K562 (cell line): Measurements from ENCODE around the gene GRIK5. TPM values are rescaled to one million over a fixed set of nuclear protein-coding genes. Genes with fewer than 3 reads are reported as not detected.

ENCODE experiments used
- ATAC-seq: fragments of 200-7000 bp; cut with Tn5 transposase; 3 replicates; pipeline ENCODE4 v1.9.1; 2020; ENCODE audit warnings: moderate library complexity
- BruUV-seq: library from RNA; stranded (reverse); fragments of 400-500 nt; replicated peaks from 2 replicates; lab custom pipeline; 2021; lab: Mats Ljungman, UMichigan
- CTCF ChIA-PET: fragments of 300-600 bp; formaldehyde crosslinking; extraction: SDS; loops from one replicate; lab custom pipeline; 2021; ENCODE audit warnings: low intra/inter-chr PET ratio; lab: Yijun Ruan, JAX
- POLR2A ChIA-PET: fragments of 300-600, 350-650 bp; sonication (Branson Sonifier 250); formaldehyde crosslinking; extraction: SDS; loops from one replicate; lab custom pipeline; 2021; ENCODE audit warnings: antibody characterized with exemption, inconsistent platforms; lab: Yijun Ruan, JAX
- DNase-seq, 4 experiments: peaks; one replicate each; pipeline versions ENCODE4 v3.0.0 to v3.0.0-alpha.2; 2011 to 2018; ENCODE audit warnings: low spot score in 3 of 4, mixed read lengths in 3 of 4; ENCODE audit errors: extremely low read depth in 1 of 4
- FAIRE-seq: peaks from 2 replicates; lab custom pipeline; 2011; peaks lifted over from hg19 to GRCh38; lab: Jason Lieb, UNC
- H2AFZ ChIP-seq: 2 replicates; pipeline ENCODE4 v1.6.0; 2011; ENCODE audit warnings: low read depth, low read length, control low read depth, inconsistent platforms
- H3K27ac ChIP-seq: fragments of 200-600 bp; 3 replicates; pipeline ENCODE4 v1.8.0; 2011; ENCODE audit warnings: low read depth, mild to moderate bottlenecking, control low read depth, inconsistent platforms, low read length, moderate library complexity, mixed read lengths; ENCODE audit errors: extremely low read depth
- H3K27me3 ChIP-seq, 2 experiments: fragments of 300-600 bp in 1 of 2; 2 replicates in 1 of 2; 3 replicates in 1 of 2; pipeline versions ENCODE4 v1.6.0 to v1.8.0; 2011; ENCODE audit warnings: inconsistent platforms in 2 of 2, low read length in 2 of 2, mild to moderate bottlenecking in 1 of 2, mixed read lengths in 1 of 2, moderate library complexity in 1 of 2; ENCODE audit not compliant: control insufficient read depth in 2 of 2, insufficient read depth in 2 of 2
- H3K36me3 ChIP-seq: fragments of 300-600 bp; 3 replicates; pipeline ENCODE4 v1.8.0; 2011; ENCODE audit warnings: mild to moderate bottlenecking, low read length, inconsistent platforms; ENCODE audit not compliant: control insufficient read depth, insufficient read depth
- H3K4me1 ChIP-seq, 2 experiments: fragments of 200-600 bp in 1 of 2; replicated peaks in 1 of 2; 2 replicates in 1 of 2; 3 replicates in 1 of 2; pipeline versions ENCODE4 v1.5.1 to v1.8.0; 2011; ENCODE audit warnings: inconsistent platforms in 2 of 2, low read length in 2 of 2, mild to moderate bottlenecking in 1 of 2, mixed read lengths in 1 of 2, moderate library complexity in 1 of 2; ENCODE audit not compliant: control insufficient read depth in 2 of 2, insufficient read depth in 2 of 2
- H3K4me2 ChIP-seq: 2 replicates; pipeline ENCODE4 v1.6.1; 2011; ENCODE audit warnings: low read length, control low read depth, inconsistent platforms, mixed read lengths; ENCODE audit not compliant: insufficient read depth
- H3K4me3 ChIP-seq: fragments of 200-600 bp; sonication (generic), shearing (Covaris generic); 2 replicates; pipeline ENCODE4 v1.5.1; 2016; ENCODE audit warnings: control low read depth, inconsistent platforms
- H3K79me2 ChIP-seq: fragments of 200-600 bp; 3 replicates; pipeline ENCODE4 v1.8.0; 2011; ENCODE audit warnings: low read length, inconsistent platforms; ENCODE audit not compliant: control insufficient read depth, insufficient read depth
- H3K9ac ChIP-seq, 2 experiments: 2 replicates each; pipeline versions ENCODE4 v1.6.0 to v1.6.1; 2011; ENCODE audit warnings: low read depth in 2 of 2, low read length in 2 of 2, control low read depth in 1 of 2, inconsistent platforms in 1 of 2, mild to moderate bottlenecking in 1 of 2, mixed read lengths in 1 of 2; ENCODE audit not compliant: insufficient read depth in 1 of 2
- H3K9me1 ChIP-seq: one replicate; pipeline ENCODE4 v1.6.0; 2011; ENCODE audit warnings: inconsistent platforms, mild to moderate bottlenecking, low read length, moderate library complexity; ENCODE audit not compliant: control insufficient read depth, insufficient read depth
- H3K9me3 ChIP-seq: replicated peaks from 2 replicates; pipeline ENCODE4 v1.5.1; 2011; ENCODE audit warnings: low read depth, low read length, inconsistent platforms; ENCODE audit not compliant: control insufficient read depth, insufficient read depth
- H4K20me1 ChIP-seq: replicated peaks from 2 replicates; pipeline ENCODE4 v1.6.1; 2011; ENCODE audit warnings: low read length, inconsistent platforms, mixed read lengths; ENCODE audit not compliant: control insufficient read depth, insufficient read depth
- CBX3 ChIP-seq, 2 experiments: IDR thresholded peaks; 1 replicate in 1 of 2; 2 replicates in 1 of 2; pipeline ENCODE4 v1.6.1; 2012; ENCODE audit warnings: inconsistent platforms in 2 of 2, low read length in 2 of 2, borderline replicate concordance in 1 of 2, control low read depth in 1 of 2
- GABPA ChIP-seq: fragments of 200-800 bp; sonication (Bioruptor generic); conservative IDR thresholded peaks from 2 replicates; pipeline ENCODE4 v1.6.1; 2016; ENCODE audit warnings: low read depth, missing genetic modification characterization, missing compliant biosample characterization
- ZBTB43 ChIP-seq: sonication (generic); formaldehyde crosslinking; IDR thresholded peaks from 2 replicates; pipeline ENCODE4 v1.8.0; 2023; ENCODE audit warnings: mild to moderate bottlenecking, missing genetic modification reagents
- WGBS: fragments of 100-300 bp; shearing (Covaris generic); methylation state at CpG from one replicate; pipeline ENCODE4 v1.1.6; 2016; ENCODE audit warnings: low coverage, mixed read lengths; ENCODE audit not compliant: insufficient coverage; ENCODE audit errors: missing lambda C conversion rate; 5-methylcytosine and 5-hydroxymethylcytosine counted together
- in situ Hi-C: fragments of 300-500 bp; cut with MboI; formaldehyde crosslinking; loops from 4 replicates; pipeline ENCODE4 v1.15.0; 2018; ENCODE audit warnings: inconsistent platforms, mixed read lengths
- intact Hi-C: fragments of 100-400 bp; cut with micrococcal nuclease; formaldehyde crosslinking; loops from 2 replicates; pipeline ENCODE4 v1.14.2; 2022
- polyA plus RNA-seq, 8 experiments: library from polyadenylated mRNA; depleted of rRNA in 4 of 8; stranded (reverse) in 5 of 8; unstranded in 3 of 8; fragments of >200 nt; fragmentation: Nextera tagmentation in 2 of 8; fragmentation: Illumina TruSeq in 1 of 8; extraction: Ambion mirVana in 2 of 8; extraction: Trizol in 1 of 8; gene quantifications; 2 replicates each; pipeline versions ENCODE4 v1.2.1 to v1.2.3, GENCODE V29; 2011 to 2014; ENCODE audit warnings: inconsistent platforms in 1 of 8, missing spikeins in 1 of 8
- total RNA-seq, 7 experiments: library from RNA; depleted of rRNA in 6 of 7; stranded (reverse); fragments of >200 nt in 6 of 7; fragmentation: Illumina TruSeq in 2 of 7; extraction: Trizol in 2 of 7; gene quantifications; 2 replicates each; pipeline versions ENCODE4 v1.2.1 to v1.2.3, GENCODE V29; 2011 to 2021; ENCODE audit warnings: low replicate concordance in 1 of 7

Gene GRIK5
- total and polyA plus RNA-seq, 9 of the 15 experiments (the other 6 are each of a cell fraction or from before 2014, with no cell fraction given): 0.04 to 0.55 (median 0.27) TPM; not detected in 2

- no peaks in the 10 kb centered on the region for H3K9me3 ChIP-seq
- peaks cover 36 to 78% of the 10 kb centered on the region in 2 experiments for H3K27me3 ChIP-seq
- peaks cover 10% of the 10 kb centered on the region; the same call in 1 of the 2 replicates for H4K20me1 ChIP-seq
- intact Hi-C loops (no loop called here), in situ Hi-C loops (no loop called here)
- no peaks in the 10 kb centered on the region for H3K36me3 ChIP-seq
- H3K4me1 ChIP-seq: peaks cover 0 to 22% of the 10 kb centered on the region in 2 experiments; a peak in 2 of 5 replicates
- no peak for TF ChIP-seq GABPA (tag)
- TF ChIP-seq CBX3 (IDR thresholded peaks at IDR 0.05; ENCODE audit: borderline replicate concordance in 1 of 2, low read length in 2 of 2): no peak
- TF ChIP-seq ZBTB43: no peak
- H3K79me2 ChIP-seq: no peaks in the 10 kb centered on the region
- no peak for DNase-seq
- no peak overlapping the region for H3K27ac ChIP-seq
- H3K4me2 ChIP-seq: no peak overlapping the region
- POLR2A ChIA-PET: no interaction called here
- H3K4me3 ChIP-seq: no peak overlapping the region
- no peak overlapping the region for H3K9ac ChIP-seq
- ATAC-seq: no peak
- FAIRE-seq: no peak
- WGBS: 3% methylated on average over 11 of the region's 11 CpGs
- no peak overlapping the region for H2AFZ ChIP-seq
- CTCF ChIA-PET: no interaction called here
- no peaks in the 10 kb centered on the region for H3K9me1 ChIP-seq
- BruUV-seq: no TSS peak
Measured at GRCh38 chr19:41971363-41971762, 98.6 kb downstream of the GRIK5 start.
